K562 (cell line): ENCODE results near the gene C16orf96. TPM values are rescaled to one million over a fixed set of nuclear protein-coding genes. Genes with fewer than 3 reads are reported as not detected.

Source experiments
- CBX3 ChIP-seq, 2 experiments: IDR thresholded peaks; 1 replicate in 1 of 2; 2 replicates in 1 of 2; pipeline ENCODE4 v1.6.1; 2012; ENCODE audit warnings: inconsistent platforms in 2 of 2, low read length in 2 of 2, borderline replicate concordance in 1 of 2, control low read depth in 1 of 2
- CEBPG ChIP-seq, 3 experiments: fragments of 200-800 bp in 1 of 3; sonication (Bioruptor generic) in 1 of 3; sonication (generic) in 1 of 3; formaldehyde crosslinking in 1 of 3; IDR thresholded peaks in 2 of 3; conservative IDR thresholded peaks in 1 of 3; 2 replicates each; pipeline versions ENCODE4 v1.6.1 to v1.8.0; 2016 to 2022; ENCODE audit warnings: missing compliant biosample characterization in 2 of 3, missing genetic modification characterization in 2 of 3, mild to moderate bottlenecking in 1 of 3, missing genetic modification reagents in 1 of 3
- CLOCK ChIP-seq: fragments of 250-450 bp; sonication (Bioruptor Pico); IDR thresholded peaks from 2 replicates; pipeline ENCODE4 v1.4.0; 2020; ENCODE audit warnings: mild to moderate bottlenecking, moderate library complexity, borderline replicate concordance
- CREM ChIP-seq: IDR thresholded peaks from 2 replicates; pipeline ENCODE4 v1.6.1; 2014; ENCODE audit warnings: antibody characterized with exemption, low read depth
- CTCFL ChIP-seq: IDR thresholded peaks from 2 replicates; pipeline ENCODE4 v1.6.1; 2011; ENCODE audit warnings: borderline replicate concordance, low read depth, mild to moderate bottlenecking, moderate library complexity, low read length; ENCODE audit not compliant: insufficient read depth, poor library complexity, severe bottlenecking
- DIDO1 ChIP-seq: fragments of 450-650 bp; IDR thresholded peaks from 2 replicates; pipeline ENCODE4 v1.6.1; 2016; ENCODE audit warnings: low read depth, missing biosample characterization, missing genetic modification characterization
- E2F6 ChIP-seq, 2 experiments: IDR thresholded peaks; 2 replicates each; pipeline ENCODE4 v1.6.1; 2011; ENCODE audit warnings: borderline replicate concordance in 1 of 2, control low read depth in 1 of 2, low read depth in 1 of 2, low read length in 1 of 2, mild to moderate bottlenecking in 1 of 2, mixed read lengths in 1 of 2, moderate library complexity in 1 of 2; ENCODE audit not compliant: insufficient read depth in 1 of 2, insufficient read length in 1 of 2, poor library complexity in 1 of 2, severe bottlenecking in 1 of 2; ENCODE audit errors: extremely low read depth in 1 of 2
- EP400 ChIP-seq: fragments of 450-650 bp; IDR thresholded peaks from 2 replicates; pipeline ENCODE4 v1.6.1; 2017; ENCODE audit warnings: antibody characterized with exemption, mild to moderate bottlenecking, moderate library complexity
- ETS2 ChIP-seq: IDR thresholded peaks from 2 replicates; pipeline ENCODE4 v1.6.1; 2016; ENCODE audit warnings: borderline replicate concordance, missing genetic modification characterization, mild to moderate bottlenecking, moderate library complexity, missing compliant biosample characterization; ENCODE audit not compliant: poor library complexity, severe bottlenecking
- FOS ChIP-seq: IDR thresholded peaks from 3 replicates; pipeline ENCODE4 v1.6.1; 2011; ENCODE audit not compliant: insufficient read length; ENCODE audit errors: extremely low read depth
- GTF2F1 ChIP-seq: IDR thresholded peaks from 2 replicates; pipeline ENCODE4 v1.6.1; 2011; ENCODE audit warnings: low read depth, low read length, improper control_type of control experiment
- HNRNPLL ChIP-seq: fragments of 200-400 bp; formaldehyde crosslinking; IDR thresholded peaks from 2 replicates; pipeline ENCODE4 v1.6.1; 2017; ENCODE audit warnings: low read length, low read depth, mild to moderate bottlenecking; ENCODE audit not compliant: poor library complexity, severe bottlenecking
- KDM4B ChIP-seq, 2 experiments: fragments of 450-650 bp in 1 of 2; sonication (generic) in 1 of 2; IDR thresholded peaks; 2 replicates each; pipeline ENCODE4 v1.6.1; 2016 to 2017; ENCODE audit warnings: borderline replicate concordance in 2 of 2, antibody characterized with exemption in 1 of 2, low read depth in 1 of 2, mild to moderate bottlenecking in 1 of 2
- L3MBTL2 ChIP-seq: fragments of 450-650 bp; IDR thresholded peaks from 2 replicates; pipeline ENCODE4 v1.6.1; 2016; ENCODE audit warnings: mild to moderate bottlenecking, moderate library complexity
- MBD2 ChIP-seq: sonication (generic); IDR thresholded peaks from 2 replicates; pipeline ENCODE4 v1.6.1; 2016; ENCODE audit warnings: low read depth, borderline replicate concordance
- MEIS2 ChIP-seq: fragments of 450-650 bp; IDR thresholded peaks from 2 replicates; pipeline ENCODE4 v1.6.1; 2014; ENCODE audit warnings: mild to moderate bottlenecking; ENCODE audit not compliant: partially characterized antibody
- NCOA4 ChIP-seq: fragments of 450-650 bp; IDR thresholded peaks from 2 replicates; pipeline ENCODE4 v1.6.1; 2018; ENCODE audit warnings: mild to moderate bottlenecking; ENCODE audit not compliant: partially characterized antibody
- SETDB1 ChIP-seq: IDR thresholded peaks from one replicate; pipeline ENCODE4 v1.6.1; 2012; ENCODE audit warnings: low read length, control low read depth, inconsistent platforms
- YBX1 ChIP-seq: fragments of 450-650 bp; IDR thresholded peaks from 2 replicates; pipeline ENCODE4 v1.7.1; 2016; ENCODE audit warnings: mild to moderate bottlenecking
- ZNF174 ChIP-seq: fragments of 250-450 bp; sonication (Bioruptor Pico); IDR thresholded peaks from 2 replicates; pipeline ENCODE4 v1.4.0; 2020; ENCODE audit warnings: mild to moderate bottlenecking
- polyA plus RNA-seq, 8 experiments: library from polyadenylated mRNA; depleted of rRNA in 4 of 8; stranded (reverse) in 5 of 8; unstranded in 3 of 8; fragments of >200 nt; fragmentation: Nextera tagmentation in 2 of 8; fragmentation: Illumina TruSeq in 1 of 8; extraction: Ambion mirVana in 2 of 8; extraction: Trizol in 1 of 8; gene quantifications; 2 replicates each; pipeline versions ENCODE4 v1.2.1 to v1.2.3, GENCODE V29; 2011 to 2014; ENCODE audit warnings: inconsistent platforms in 1 of 8, missing spikeins in 1 of 8
- total RNA-seq, 7 experiments: library from RNA; depleted of rRNA in 6 of 7; stranded (reverse); fragments of >200 nt in 6 of 7; fragmentation: Illumina TruSeq in 2 of 7; extraction: Trizol in 2 of 7; gene quantifications; 2 replicates each; pipeline versions ENCODE4 v1.2.1 to v1.2.3, GENCODE V29; 2011 to 2021; ENCODE audit warnings: low replicate concordance in 1 of 7

The C16orf96 gene
- total and polyA plus RNA-seq, 9 of the 15 experiments (the other 6 are each of a cell fraction or from before 2014, with no cell fraction given): not detected

- TF ChIP-seq CTCFL (peak; percentile 95), ETS2 (no peak), CBX3 (IDR thresholded peaks at IDR 0.05; ENCODE audit: borderline replicate concordance in 1 of 2, low read length in 2 of 2) (peak in 1 of 2 experiments; percentile 74; a peak in 1 of 3 replicates), HNRNPLL (no peak), ZNF174 (CRISPR knock-in tag) (no peak), NCOA4 (no peak), CREM (peak; percentile 55; the same call in 1 of the 2 replicates), CEBPG (CRISPR knock-in tag; IDR thresholded peaks at IDR 0.05) (no peak), CEBPG (tag; conservative IDR thresholded peaks at IDR 0.05 in 1 of 2, IDR thresholded peaks at IDR 0.05 in 1 of 2) (0 out of 4 replicates have a peak, but pooled peaks of 1 of the 2 experiments have one; percentile 9), MBD2 (peak; percentile 96), EP400 (peak; percentile 83), YBX1 (no peak), CLOCK (CRISPR knock-in tag) (no peak), SETDB1 (no peak), DIDO1 (tag) (no peak; the same call in 1 of the 2 replicates), KDM4B (IDR thresholded peaks at IDR 0.05; ENCODE audit: borderline replicate concordance in 2 of 2, low read depth in 1 of 2) (peak in 1 of 2 experiments; percentile 84; a peak in 1 of 4 replicates), L3MBTL2 (peak; percentile 97), E2F6 (IDR thresholded peaks at IDR 0.05; ENCODE audit: borderline replicate concordance in 1 of 2, extremely low read depth in 1 of 2, insufficient read depth in 1 of 2, insufficient read length in 1 of 2, low read depth in 1 of 2, low read length in 1 of 2, poor library complexity in 1 of 2, severe bottlenecking in 1 of 2) (peak; percentile 68 to 86), FOS (no peak), GTF2F1 (no peak), MEIS2 (peak; percentile 82)
Measured at GRCh38 chr16:4624015-4624826, 68.1 kb downstream of the C16orf96 start, which contains the start of gene MGRN1 (continued).
